HG03108 (cell line): ENCODE data around the gene CLMN.

Experiments
- ATAC-seq: cut with Tn5 transposase; IDR thresholded peaks from one replicate; pipeline ENCODE4 v1.9.1; 2021; ENCODE audit warnings: moderate library complexity; ENCODE audit not compliant: unreplicated experiment

The CLMN gene

DNA sequence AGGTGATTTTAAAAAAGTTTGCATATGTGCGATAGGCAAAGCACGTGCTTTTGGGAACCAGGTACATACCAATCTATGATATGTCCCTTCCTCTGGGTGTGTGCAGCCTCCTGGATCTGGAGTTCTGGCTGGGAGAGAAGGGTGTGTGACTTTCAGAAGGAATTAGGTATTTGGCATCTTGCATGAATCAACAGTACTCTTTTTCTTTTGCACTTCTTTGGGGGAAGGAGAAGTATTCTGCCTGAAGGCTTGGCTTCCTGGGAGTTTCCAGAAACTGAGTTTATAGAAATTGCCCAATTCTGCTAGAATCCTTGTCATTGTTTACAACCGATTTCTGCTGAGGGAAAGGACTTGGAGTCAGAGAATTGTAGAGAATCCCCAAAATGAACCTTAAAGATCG is 2.9 kb upstream of the CLMN start:
- no peak for ATAC-seq

DNA sequence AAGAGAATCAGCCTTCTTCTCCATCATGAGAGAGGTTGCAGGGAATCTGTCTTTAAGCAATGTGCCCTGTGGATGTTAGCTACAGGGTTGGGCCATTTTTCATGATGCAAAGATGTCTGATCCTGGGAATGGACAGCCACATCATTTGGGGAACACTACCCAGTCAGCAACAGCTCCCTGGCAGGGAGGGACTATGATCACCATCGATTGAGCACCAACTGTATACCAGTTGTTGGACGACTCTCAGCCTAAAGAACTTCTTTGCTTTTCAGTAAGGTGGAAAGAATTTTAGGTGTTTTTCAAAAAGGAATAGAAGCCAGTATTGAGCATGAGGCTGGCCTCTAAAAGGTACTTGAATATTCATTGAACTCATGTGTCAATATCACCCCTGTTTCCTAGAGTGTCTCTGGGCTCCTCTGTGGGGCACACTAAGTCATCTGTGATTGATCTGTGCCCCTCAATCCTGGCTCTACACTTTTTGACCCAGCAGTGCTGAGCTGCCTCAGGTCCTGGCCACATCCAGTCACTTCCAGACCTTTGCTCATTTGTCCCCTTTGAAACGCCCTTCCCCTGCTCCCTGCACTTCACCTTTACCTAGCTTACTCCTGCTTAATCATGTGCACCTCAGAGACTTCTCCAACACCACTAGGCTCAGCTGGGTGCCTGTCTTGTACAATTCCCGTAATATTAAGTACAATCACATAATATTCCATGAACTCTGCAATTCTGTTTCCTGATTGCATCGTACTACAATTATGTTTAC is 2.2 kb upstream of the CLMN start:
- no peak for ATAC-seq

DNA sequence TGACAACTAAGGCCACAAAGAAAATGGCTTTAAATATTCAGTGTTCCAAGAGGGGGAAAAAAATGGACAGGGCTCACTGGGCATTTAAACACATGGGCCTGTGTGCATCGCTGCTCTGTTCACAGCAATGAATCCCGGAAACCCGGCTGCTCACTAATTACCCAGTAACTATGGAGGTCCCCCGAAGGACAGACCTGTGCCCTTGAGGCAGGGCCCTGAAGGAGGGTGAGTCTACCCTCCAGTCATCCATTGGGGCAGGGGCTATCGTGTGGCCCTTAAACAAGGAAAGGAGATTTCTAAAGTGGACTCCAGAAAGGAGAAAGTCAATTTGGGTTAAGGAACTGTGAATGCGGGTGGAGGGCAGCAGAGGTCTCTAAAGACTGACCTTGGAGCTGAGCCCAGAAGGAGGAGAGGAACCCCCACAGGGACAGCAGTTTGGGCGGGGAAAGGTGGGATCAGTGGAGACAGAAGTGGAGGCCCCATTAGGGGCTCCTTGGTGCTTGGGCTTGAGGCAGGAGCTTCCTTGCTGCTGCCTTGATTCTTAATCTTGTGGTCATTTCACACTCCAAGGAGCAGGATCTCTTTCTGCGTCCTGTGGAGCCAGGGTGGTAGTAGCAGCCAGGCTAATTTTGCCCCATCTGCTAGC is 1.4 kb upstream of the CLMN start:
- ATAC-seq, result no peak

DNA sequence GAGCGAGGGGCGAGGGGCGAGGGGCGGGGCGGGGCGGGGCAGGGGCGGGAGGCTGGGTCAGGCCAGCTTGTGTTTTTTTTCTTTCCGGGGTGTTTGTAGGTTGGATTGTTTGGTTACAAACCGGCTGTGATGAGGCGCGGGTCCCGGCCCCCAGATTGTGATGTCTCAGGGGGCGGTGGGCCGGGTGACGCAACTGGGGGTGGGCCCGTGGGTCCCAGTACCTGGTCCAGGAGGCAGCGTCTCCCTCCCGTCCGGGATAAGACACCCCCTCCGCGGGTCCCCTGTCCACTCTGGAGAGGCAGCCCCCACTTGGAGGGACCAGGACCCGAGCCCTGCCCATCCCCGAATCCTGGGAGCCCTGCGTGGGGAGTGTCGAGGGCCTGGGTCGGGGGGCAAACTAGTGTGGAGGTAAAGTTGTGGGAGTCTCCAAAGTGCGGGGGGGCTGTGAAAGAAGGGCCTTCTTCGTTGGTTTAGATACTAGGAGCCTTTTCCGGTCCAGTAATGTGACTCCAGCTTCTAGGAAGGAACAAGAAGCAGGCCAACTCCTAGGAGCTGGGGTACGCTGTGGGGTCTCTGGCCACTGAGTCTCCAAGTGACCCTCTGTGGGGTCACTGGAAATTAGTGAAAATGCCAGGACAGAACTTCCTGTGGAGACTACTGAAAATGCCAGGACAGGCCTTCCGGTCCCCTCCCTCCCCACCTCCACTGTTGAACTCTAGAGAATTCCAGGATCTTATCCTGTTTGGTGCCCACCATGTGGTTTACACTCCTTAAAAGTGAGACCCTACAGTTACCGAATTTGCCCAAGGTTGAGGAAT is 579 bp upstream of the CLMN start:
- no peak for ATAC-seq

DNA sequence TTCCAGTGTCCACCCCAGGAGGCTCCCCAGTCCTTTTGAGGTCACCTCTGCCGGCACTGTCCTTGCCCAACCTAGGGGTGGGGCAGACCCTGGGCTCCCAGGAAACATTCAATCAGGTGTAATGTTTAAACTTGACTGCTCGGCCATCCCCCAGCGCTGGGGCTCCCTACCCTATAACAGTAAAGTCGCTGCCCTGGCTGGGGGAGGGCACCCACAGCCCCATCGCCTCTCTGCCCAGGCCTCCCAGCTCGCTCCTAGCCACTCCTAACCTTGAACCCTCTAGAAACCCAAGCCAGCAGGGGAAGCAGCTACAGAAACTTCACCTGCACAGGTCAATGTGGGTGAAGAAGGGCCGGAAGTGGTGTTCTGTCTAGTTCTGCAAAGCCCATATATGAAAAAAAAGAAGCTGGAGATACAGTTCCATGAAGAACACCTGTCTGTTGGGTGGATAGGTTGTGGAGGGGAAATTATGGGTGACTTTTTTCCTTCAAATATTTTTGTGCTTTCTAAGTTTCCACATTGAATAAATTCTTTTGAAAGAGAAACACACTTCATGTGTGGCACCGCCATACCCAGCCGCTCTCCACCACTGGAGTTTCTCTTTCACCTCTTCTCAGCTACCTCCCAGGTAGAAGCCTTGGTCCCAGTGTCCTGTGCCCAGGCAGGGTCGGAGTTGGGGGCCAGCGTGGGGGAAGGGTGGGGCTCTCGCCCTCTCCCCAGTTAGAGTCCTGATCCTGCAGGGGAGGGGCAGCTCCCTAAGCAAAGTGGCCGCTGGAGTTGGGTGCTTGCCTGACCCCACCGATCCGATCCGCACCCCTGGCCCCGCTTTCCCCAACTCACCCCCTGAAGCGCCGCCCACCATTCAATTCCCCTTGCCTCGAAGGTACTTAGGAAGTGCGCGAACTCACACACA is 1.1 kb downstream of the CLMN start:
- no peak for ATAC-seq

DNA sequence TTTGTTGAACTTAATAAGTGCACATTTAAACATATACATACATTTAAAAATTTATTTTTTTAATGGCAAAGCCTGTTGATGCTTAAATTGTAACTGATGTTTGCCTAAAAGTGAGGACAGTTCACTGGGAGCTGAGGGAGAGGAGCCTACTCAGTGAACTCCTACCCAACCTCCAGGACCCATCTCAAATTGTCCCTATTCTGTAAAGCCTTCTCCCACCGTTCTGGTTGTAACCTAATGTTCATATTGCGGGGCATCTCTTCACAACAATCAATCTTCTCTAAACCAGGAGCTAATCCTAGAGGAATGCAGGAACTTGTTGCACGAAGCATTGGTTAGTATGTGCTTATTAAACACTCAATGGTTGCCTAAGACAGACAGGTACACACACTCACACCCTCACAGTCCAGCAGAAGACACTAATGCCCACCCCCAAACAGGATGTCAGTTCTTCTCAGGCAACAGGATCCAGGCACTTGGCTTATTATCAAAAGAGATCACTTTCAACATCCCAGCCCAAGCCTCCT is 1.8 kb downstream of the CLMN start:
- no peak for ATAC-seq

DNA sequence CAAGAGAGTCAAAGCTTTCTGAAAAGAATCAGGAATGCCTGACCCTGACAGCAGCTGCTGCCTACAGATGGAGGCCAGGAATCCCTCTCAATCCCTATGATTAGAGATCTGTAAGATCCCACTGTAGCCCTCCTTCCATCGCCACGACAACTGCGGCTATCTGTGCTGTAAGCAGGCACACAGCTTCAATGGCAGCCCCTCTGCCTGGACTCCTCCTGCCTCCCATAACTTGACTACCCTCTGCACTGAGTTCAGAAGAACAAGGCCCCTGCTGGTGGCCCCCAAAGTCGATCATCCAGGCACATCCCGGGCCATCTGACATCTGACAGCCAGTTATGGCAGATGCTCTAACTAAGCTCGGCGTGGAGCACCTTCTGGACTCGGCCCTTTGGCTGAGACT is 2.9 kb downstream of the CLMN start:
- ATAC-seq, result no peak

DNA sequence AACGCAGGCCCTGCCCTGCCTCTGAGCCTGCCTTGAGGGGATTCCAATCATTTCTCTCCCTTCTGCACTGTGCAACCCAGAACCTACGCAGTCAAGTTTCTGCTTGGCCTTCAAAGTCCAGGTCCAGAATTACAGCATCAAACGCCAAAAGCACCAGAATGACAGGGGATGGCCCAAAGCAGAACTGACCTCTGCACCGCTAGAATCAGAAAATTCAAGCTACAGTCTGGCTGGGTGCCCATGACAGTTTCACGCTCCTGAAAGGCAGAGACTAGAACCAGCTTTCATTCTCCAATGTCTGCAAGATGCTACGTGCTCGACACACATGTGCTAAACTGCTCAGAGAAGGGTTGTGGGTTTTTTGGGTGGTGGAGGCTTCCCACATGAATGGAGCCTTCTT is 4.1 kb downstream of the CLMN start:
- no peak for ATAC-seq

DNA sequence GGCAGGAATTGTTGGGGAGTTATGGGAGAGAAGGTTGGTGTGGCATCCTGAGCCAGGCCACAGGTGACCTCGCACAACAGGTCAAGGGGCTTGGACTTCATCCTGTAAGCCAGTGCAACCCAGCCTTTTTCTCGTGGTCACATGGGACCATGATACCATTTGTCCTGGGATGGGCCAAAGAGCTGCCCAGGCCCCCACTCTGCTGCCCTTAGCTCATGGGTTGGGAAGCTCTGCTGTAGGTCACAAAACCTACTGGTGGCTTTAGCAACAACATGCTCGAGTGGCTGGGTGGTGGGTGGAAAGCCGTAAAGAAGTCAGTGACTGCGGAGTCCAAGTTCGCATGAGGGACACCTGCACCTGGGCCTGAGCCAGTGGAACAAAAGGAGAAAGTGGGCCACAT is 4.6 kb downstream of the CLMN start:
- ATAC-seq, result no peak

DNA sequence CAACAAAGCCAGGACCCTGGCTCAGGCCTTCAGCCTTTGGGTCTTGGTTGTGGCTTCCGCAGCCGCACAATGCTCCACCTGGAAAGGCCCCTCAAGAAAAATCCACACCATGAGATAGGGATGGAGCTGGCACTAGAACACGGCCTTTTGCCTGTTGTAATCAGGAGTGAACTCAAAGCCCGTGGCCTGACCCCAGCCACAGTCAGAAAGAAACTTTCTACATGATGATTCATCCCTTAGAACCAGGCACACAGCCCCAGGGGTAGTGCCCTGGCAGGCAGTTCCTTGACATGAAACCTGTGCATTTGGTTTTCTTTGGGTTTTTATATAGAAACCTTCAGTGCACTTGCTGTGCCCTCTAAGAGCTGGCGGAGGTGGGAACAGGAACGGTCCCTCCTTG is 5.1 kb downstream of the CLMN start:
- peak; percentile 75 for ATAC-seq

DNA sequence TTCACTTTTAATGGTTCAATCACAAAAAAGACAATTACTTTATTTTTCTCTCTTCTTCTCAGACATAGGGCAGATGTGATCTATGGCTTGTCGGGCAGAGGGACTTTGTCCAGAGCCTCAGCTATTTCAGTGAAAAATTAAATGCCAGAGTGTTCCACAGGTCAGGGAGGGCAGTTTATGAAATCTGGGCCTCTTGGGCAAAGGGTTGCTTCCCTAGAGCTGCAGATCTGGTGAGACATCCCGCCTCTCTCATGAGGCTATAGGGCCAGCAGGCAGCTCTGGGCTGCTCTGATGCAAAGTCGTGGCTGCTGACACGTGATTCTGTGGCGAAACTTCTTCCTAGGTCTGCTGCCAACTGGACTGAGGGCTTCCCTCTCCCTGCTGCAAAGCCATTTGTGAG is 6.0 kb downstream of the CLMN start:
- no peak for ATAC-seq

DNA sequence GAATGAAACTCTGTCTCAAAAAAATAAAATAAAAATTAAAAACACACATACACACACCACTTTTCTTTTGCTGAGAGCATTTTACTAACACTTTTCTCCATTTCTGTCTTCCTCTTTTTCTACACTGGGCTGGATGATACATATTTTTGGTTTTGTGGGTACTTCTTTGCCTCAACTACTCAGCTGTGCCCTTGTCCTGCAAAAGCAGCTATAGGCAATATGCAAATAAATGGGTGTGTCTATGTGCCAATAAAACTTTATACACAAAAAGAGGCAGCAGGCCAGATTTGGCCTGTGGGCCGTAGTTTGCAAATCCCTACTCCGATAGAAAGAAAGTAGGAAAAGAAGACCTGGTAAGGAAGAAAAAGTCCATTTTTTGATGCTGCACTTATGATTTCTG is 6.5 kb downstream of the CLMN start:
- no peak for ATAC-seq

DNA sequence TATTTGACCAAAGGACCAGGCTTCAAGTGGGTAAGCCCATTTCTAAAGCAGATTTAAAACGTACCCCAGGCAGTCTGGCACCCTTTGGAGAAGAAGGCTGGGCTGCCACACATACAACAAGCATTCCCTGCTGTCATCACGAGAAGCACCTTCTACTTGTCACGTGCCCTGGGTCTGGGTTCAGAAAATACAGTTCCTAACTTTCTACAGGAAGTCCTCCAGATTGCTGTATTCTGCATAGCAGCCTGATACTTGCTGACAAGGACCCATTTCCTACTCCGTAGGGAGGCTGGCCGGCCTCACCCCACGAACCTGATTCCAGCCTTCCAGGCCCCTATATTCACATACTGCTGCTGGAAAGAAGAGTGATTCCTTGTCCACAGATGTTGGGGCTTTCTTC is 7.4 kb downstream of the CLMN start:
- no peak for ATAC-seq

DNA sequence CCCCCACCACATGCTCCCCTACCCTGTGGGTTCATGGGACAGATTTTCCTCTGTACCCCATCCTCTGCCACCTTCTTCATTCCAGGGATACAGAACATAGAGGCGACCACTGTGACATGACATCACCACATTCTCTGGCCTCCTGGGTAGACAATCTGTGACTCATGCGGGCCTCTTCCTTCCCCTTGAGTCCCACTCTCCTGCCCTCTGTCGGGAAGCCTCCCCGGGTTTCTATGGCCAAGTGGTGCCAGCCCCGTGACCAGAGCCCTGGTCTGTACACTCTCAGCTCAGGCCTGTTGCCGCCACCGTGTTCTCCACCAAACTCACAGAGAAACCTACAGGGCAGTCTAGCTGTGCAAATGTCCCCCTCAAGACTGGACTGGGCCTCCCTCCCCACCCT is 8.0 kb downstream of the CLMN start:
- ATAC-seq, result no peak

DNA sequence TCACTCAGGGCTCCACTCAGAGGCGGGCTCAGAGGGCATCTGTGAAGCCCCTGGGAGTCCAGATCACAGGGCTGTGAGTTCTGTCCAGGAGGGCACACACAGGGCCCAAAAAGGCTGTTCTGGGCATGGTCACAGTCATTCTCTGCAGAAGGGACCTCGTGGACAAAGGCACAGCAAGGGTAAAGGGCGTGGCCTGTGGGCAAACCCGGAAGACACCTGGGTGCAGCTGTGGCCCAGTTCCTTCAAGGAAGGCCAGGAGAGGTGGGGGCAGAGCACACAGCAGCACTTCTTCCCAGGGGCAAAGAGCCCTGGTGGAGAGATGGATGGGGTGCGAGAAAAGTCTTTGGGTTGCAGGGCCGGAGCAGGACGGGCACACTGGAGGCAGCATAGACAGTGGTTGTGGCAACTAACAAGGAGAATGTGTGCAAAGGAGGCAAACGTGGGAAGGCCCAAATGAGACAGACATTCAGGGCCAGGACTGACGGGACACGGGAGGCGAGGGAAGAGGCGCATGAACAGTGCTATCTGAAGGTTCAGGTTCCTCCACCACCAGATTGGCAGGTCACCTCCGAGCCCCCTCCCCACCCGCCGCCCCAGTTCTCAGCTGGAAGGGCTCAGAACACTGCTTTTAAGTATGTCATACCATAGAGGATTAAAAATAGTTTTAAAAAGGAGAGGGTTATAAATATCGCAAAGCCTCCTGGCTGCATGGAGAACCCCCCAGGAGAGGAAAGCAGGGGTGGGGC is 8.9 kb downstream of the CLMN start:
- no peak for ATAC-seq

DNA sequence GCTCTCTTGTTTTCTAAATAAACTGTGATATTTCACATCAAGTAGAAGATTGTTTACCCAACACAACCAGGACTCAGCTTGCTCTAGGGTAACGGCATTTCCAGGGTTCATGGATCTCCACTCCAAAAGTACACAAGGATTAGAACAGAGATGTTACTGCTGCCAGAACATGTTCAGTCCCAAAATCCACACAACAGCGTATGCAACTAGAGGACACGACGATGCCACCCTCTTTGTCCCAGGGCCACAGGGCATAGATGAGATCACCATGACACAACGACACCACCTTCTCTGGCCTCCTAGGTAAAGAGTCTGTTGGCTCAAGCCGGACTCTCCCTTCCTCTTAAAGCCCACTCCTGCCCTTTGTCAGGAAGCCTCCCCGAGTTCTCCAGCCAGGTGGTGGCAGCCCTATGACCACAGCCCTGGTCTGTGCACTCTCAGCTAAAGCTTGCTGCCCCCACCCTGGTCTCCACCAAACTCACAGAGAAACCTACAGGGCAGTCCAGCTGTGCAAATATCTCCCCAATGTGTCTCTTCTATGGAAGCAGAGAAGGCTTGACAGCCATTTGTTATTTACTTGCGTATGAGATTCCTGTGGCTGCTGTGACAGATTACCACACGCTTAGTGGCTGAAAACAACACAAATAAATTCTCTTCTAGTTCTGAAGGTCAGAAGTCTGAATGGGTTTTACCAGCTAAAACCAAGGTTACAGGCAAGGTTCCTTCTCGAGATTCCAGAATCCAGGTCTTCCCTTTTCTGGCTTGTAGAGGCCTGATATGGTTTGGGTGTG is 10.3 kb downstream of the CLMN start:
- ATAC-seq, result no peak

DNA sequence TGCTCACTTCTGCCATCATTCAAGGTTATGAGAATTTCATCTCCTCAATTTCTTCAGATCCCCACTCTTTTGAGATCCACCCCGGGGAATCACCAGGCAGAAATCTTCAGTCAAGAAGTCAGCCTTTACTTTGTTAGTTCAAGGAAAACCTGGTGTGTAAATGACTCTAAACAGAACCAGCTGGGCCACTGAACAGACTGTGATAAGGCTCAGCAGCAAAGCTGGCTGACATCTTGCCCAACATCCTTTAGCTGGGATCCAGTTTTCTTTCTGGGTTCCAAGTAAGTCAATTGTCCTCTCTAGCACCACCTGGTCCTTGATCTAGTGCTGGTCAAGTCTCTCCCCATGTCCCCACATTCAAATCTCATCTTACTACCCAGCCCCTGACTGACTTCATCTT is 11.6 kb downstream of the CLMN start:
- ATAC-seq, result no peak

DNA sequence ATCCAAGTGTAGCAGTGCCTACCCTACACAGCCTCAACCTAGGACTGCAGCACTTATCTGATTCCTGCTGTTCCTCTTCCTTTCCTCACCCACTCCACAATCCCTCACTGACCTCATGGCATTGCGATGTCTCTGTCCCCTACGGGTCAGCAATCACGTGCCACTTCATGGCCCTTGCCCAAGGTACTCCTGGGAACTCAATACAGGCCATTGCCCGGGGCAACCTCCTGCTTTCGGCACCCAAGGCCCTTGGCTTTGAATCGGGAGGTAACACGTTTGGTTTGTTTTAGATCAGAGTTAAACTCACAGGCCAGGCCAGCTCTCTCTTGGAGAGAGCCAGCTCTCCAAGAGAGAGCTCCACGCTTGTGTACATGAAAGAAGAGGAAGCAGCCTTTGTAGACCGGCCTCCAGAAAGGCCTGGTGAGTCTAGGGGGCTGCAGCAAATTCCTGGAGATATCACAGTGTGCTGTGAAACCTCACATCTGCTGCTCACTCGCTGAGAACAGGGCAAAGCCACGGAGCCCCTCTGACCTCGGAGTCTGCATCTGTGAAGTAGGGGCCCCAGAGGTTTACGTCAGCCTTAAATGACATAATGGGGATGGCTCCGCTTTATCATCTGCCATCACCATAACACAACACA is 12.2 kb downstream of the CLMN start:
- no peak for ATAC-seq

DNA sequence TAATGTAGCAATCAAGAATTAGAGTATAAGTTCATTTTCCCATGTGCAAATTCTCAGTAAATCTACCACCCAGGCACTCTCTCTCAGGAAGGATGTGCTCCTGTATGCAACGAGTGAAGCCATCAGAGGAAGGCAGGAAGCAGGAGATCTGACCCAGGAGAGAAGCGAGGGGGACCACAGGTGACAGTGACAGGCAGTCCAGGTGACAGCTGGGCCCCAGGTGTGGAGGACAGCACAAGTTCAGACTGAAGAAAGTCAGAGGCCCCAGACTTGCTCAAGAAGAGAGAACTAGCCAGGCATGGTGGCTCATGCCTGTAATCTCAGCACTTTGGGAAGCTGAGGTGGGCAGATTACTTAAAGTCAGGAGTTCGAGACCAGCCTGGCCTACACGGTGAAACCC is 13.8 kb downstream of the CLMN start:
- ATAC-seq, result no peak
